Adrenal gland (tissue), 12 donors: Measurements from ENCODE around the gene JUP. TPM values are rescaled to one million over a fixed set of nuclear protein-coding genes. Genes with fewer than 3 reads are reported as not detected.

ENCODE experiments used
- DNase-seq, 7 donors: peaks; one replicate each; pipeline ENCODE4 v3.0.0-alpha.2; 2019 to 2020
- H3K27ac ChIP-seq, 5 donors: fragments of 200-600 bp; sonication (generic) in 4 of 5; 1 replicate in 3 of 5; 2 replicates in 2 of 5; pipeline versions ENCODE4 v1.5.1 to v1.8.0; 2016 to 2020; ENCODE audit warnings: mild to moderate bottlenecking in 1 of 5
- H3K27me3 ChIP-seq: fragments of 200-600 bp; 2 replicates; pipeline ENCODE4 v1.8.0; 2021
- H3K36me3 ChIP-seq, 2 donors: fragments of 200-600 bp; replicated peaks in 1 of 2; 1 replicate in 1 of 2; 2 replicates in 1 of 2; pipeline versions ENCODE4 v1.5.1 to v1.8.0; 2018 to 2022
- H3K4me1 ChIP-seq, 2 donors: fragments of 200-600 bp; replicated peaks in 1 of 2; 1 replicate in 1 of 2; 2 replicates in 1 of 2; pipeline versions ENCODE4 v1.5.1 to v1.8.0; 2018 to 2021
- H3K4me3 ChIP-seq, 4 donors: fragments of 200-600 bp; sonication (generic) in 3 of 4; one replicate each; pipeline ENCODE4 v1.5.1; 2016 to 2018
- H3K9me3 ChIP-seq, 3 donors: fragments of 200-600 bp; sonication (generic) in 1 of 3; replicated peaks in 1 of 3; 1 replicate in 2 of 3; 2 replicates in 1 of 3; pipeline versions ENCODE4 v1.5.1 to v1.8.0; 2016 to 2021
- POLR2A ChIP-seq, 2 donors: fragments of 450-650 bp; IDR thresholded peaks; one replicate each; pipeline ENCODE4 v1.6.1; 2017; ENCODE audit warnings: antibody characterized with exemption in 2 of 2, mild to moderate bottlenecking in 2 of 2, moderate library complexity in 1 of 2
- WGBS, 4 donors: extraction: QIAGEN DNeasy Blood & Tissue Kit in 2 of 4; methylation state at CpG; one replicate each; pipeline versions ENCODE4 v1.1.5 to v1.1.7; 2013 to 2017; 5-methylcytosine and 5-hydroxymethylcytosine counted together
- intact Hi-C, 2 donors: fragments of 100-400 bp; cut with DNase I; formaldehyde crosslinking; loops; one replicate each; pipeline versions ENCODE4 v1.14.1 to v1.15.0; 2022 to 2023
- polyA plus RNA-seq, 3 donors: library from polyadenylated mRNA; stranded (reverse); fragments of 200-250 nt in 2 of 3; fragments of 350-450 nt in 1 of 3; fragmentation: Illumina TruSeq in 1 of 3; extraction: RNeasy Lipid Tissue Mini Kit (QIAGEN cat#74804) in 1 of 3; gene quantifications; one replicate each; pipeline ENCODE4 v1.2.3, GENCODE V29; 2013 to 2014
- total RNA-seq, 9 donors: library from RNA; depleted of rRNA in 4 of 9; stranded (reverse); fragments of >200 nt in 4 of 9; fragments of 120-200 nt in 1 of 9; fragmentation: NEBNext Ultra II Directional in 1 of 9; extraction: Animal tissue kit (Norgen Biotek cat#: 25700) in 1 of 9; gene quantifications; one replicate each; pipeline versions ENCODE4 v1.1.0 to v1.2.4, GENCODE V29; 2013 to 2023
- TF ChIP-seq, protein P1 (sequence below), 6 experiments: fragments of 450-650 bp in 4 of 6; fragments of 200-600 bp in 2 of 6; sonication (generic) in 1 of 6; IDR thresholded peaks; 1 replicate in 5 of 6; 2 replicates in 1 of 6; pipeline versions ENCODE4 v1.5.1 to v1.8.0; 2016 to 2021; ENCODE audit warnings: antibody characterized with exemption in 6 of 6, mild to moderate bottlenecking in 2 of 6, moderate library complexity in 1 of 6
- donor health status: healthy with polysubstance abuse.
- donor health status: Bipolar disorder and iron deficiency.
- donor health status: DM: yes; HTN: yes; CAD: no.
- donor health status: DM: no; HTN: no; CAD: no.
- donor health status: DM: no; HTN: no; CAD: no.
- donor health status: DM: yes; HTN: yes; CAD: no.

The JUP gene
- total and polyA plus RNA-seq, 12 donors: 4.9 to 81.3 (median 29.6) TPM

DNA sequence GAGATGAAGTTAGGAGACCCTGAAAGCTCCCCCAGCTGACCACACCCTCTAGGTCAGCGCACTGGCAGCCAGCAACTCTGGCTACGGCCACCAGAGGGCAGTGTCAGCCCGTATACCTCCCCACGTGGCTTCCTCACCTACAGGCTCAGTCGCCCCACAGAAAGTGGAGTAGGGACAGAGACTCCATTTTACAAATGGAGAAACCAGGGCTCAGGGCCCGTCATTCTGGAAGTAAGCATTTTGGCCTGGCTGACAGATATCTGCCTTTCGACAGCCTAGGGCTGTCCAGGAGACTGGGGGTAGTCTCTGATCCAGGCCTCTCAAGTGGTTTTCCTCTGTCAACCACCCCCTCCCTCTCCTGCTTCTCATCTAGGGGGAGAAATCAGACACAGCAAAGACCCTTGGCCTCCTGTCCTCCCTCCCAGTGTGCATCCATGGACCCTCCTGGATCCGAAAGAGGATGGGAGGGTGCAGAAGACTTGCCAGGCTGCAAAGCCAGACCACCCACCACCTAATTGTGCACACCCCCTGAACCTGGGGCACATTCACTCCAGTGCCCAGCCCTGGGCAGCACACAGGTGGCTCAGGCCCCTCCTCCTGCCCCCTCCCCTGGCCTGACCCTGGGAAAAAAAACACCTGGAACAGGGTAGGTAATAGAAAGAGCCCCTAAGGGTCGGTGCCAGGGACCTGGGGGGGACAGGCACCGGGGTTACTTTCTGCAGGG, 48.3 kb downstream of the JUP start:
- Histone ChIP-seq H3K4me1 (peaks cover 5 to 14% of the 10 kb centered on the region in 2 donors), H3K27ac (no peak overlapping the region), H3K9me3 (no peaks in the 10 kb centered on the region), H3K36me3 (no peaks in the 10 kb centered on the region), H3K27me3 (peaks cover 31% of the 10 kb centered on the region), H3K4me3 (no peak overlapping the region)
- 19 to 32% (median 26%) methylated on average over 7 to 10 of the region's 10 CpGs for WGBS, 4 donors
- TF ChIP-seq, protein P1, sequence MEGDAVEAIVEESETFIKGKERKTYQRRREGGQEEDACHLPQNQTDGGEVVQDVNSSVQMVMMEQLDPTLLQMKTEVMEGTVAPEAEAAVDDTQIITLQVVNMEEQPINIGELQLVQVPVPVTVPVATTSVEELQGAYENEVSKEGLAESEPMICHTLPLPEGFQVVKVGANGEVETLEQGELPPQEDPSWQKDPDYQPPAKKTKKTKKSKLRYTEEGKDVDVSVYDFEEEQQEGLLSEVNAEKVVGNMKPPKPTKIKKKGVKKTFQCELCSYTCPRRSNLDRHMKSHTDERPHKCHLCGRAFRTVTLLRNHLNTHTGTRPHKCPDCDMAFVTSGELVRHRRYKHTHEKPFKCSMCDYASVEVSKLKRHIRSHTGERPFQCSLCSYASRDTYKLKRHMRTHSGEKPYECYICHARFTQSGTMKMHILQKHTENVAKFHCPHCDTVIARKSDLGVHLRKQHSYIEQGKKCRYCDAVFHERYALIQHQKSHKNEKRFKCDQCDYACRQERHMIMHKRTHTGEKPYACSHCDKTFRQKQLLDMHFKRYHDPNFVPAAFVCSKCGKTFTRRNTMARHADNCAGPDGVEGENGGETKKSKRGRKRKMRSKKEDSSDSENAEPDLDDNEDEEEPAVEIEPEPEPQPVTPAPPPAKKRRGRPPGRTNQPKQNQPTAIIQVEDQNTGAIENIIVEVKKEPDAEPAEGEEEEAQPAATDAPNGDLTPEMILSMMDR (IDR thresholded peaks at IDR 0.05): peak; percentile 93 to 98 (median 98)
- TF ChIP-seq POLR2A (IDR thresholded peaks at IDR 0.05): no peak
- peak; percentile 71 to 90 (median 80) for DNase-seq
- intact Hi-C loops: loop anchor here in 1 of 2 donors (2.0 to 10.0 kb wide), 3 partner anchors 63 to 217 kb away; no protein-coding TSS in a partner anchor

DNA sequence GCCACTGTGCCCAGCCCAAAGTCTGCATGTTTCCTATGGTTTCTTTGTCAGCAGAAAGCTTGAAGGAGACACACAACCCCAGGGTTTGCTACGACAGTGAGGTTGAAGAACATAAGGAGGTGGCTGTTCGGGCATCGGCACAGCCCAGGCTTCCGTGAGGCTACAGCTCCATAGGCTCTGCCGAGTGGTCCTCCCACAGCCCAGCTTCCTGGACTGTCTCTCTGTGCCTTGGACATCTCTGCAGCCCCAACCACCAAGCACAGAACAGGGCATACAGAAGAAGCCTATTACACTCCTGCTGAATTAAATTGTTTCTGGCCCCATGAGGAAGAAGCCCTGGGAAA, 48.9 kb downstream of the JUP start:
- DNase-seq: no peak
- 18 to 47% (median 41%) methylated on average over 3 to 5 of the region's 5 CpGs for WGBS, 4 donors
- Histone ChIP-seq H3K36me3 (no peaks in the 10 kb centered on the region), H3K4me1 (peaks cover 5 to 14% of the 10 kb centered on the region in 2 donors), H3K27me3 (peaks cover 31% of the 10 kb centered on the region), H3K27ac (no peak overlapping the region), H3K4me3 (no peak overlapping the region), H3K9me3 (no peaks in the 10 kb centered on the region)
- TF ChIP-seq, protein P1 (IDR thresholded peaks at IDR 0.05): no peak
- no peak for TF ChIP-seq POLR2A (IDR thresholded peaks at IDR 0.05)
- intact Hi-C loops: loop anchor here (2.0 to 10.0 kb wide), 4 partner anchors 63 to 217 kb away; no protein-coding TSS in a partner anchor

DNA sequence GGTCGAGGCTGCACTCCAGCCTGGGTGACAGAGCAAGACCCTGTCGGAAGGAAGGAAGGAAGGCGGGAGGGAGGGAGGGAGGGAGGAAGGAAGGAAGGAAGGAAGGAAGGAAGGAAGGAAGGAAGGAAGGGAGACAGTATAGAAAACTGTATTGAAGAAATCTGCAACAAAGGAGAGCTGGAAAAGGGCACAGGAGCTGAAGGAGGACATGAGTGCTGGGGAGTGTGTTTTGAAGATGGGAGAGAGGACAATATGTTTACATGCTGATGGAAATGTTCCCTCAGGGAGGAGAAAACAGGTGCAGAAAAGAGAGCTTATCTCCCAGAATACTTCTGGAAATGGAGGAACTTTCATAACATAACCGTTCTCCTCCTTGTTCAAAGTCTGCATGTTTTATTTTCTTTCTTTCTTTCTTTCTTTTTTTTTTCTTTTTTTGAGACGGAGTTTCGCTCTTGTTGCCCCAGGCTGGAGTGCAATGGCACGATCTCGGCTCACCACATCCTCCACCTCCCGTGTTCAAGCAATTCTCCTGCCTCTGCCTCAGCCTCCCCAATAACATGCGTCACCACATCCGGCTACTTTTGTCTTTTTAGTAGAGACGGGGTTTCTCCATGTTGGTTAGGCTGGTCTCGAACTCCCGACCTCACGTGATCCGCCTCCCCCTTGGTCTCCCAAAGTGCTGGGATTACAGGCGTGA, 49.4 kb downstream of the JUP start:
- TF ChIP-seq, protein P1 (IDR thresholded peaks at IDR 0.05): no peak
- TF ChIP-seq POLR2A (IDR thresholded peaks at IDR 0.05): no peak
- Histone ChIP-seq H3K4me1 (peaks cover 5 to 14% of the 10 kb centered on the region in 2 donors), H3K36me3 (no peaks in the 10 kb centered on the region), H3K9me3 (no peaks in the 10 kb centered on the region), H3K27ac (no peak overlapping the region), H3K27me3 (peaks cover 31% of the 10 kb centered on the region), H3K4me3 (no peak overlapping the region)
- 55 to 69% (median 60%) methylated on average over 17 of the region's 17 CpGs for WGBS, 4 donors
- no peak for DNase-seq
- intact Hi-C loops: loop anchor here (2.0 to 10.0 kb wide), 3 partner anchors 66 to 218 kb away; no protein-coding TSS in a partner anchor

DNA sequence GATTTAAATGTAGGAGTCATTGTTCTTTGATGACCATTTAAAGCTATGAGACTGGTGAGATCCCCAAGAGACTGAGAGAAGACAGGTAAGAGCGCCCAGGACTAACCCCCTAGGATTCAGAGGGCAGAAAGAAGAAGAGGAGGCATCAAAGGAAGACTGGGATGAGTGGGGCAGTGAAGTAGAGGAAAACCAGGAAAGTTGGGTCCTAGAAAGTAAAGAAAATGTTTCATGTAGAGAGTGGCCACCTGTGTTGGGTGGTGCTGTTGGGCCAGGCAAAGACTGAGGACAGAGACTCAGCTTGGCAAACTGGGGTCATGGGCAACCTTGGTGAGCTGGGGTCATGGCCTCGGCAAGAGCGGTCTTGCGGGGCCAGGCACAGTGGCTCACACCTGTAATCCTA, 50.8 kb downstream of the JUP start:
- TF ChIP-seq, protein P1 (IDR thresholded peaks at IDR 0.05): no peak
- TF ChIP-seq POLR2A (IDR thresholded peaks at IDR 0.05): no peak
- no peak for DNase-seq
- intact Hi-C loops: loop anchor here (2.0 to 10.0 kb wide), 3 partner anchors 67 to 219 kb away; no protein-coding TSS in a partner anchor
- 66 to 90% (median 70%) methylated on average over 4 of the region's 4 CpGs for WGBS, 4 donors
- no peak overlapping the region for H3K4me3 ChIP-seq
- H3K27me3 ChIP-seq: peaks cover 31% of the 10 kb centered on the region
- no peak overlapping the region for H3K27ac ChIP-seq
- H3K9me3 ChIP-seq: no peaks in the 10 kb centered on the region
- H3K36me3 ChIP-seq: no peaks in the 10 kb centered on the region
- peaks cover 5 to 14% of the 10 kb centered on the region in 2 donors for H3K4me1 ChIP-seq
